ENCODE results near the gene PGAM2.

Gene PGAM2

GRCh38 chr7:44063894-44064651 lies 1.3 kb downstream of the PGAM2 start:
- DNase-seq: no peak

GRCh38 chr7:44063547-44063893 lies 1.8 kb downstream of the PGAM2 start:
- DNase-seq: no peak

GRCh38 chr7:44062903-44063295 lies 2.5 kb downstream of the PGAM2 start:
- no peak for DNase-seq

- DNase-seq: no peak
Measured at GRCh38 chr7:44062180-44062902, 3.0 kb downstream of the PGAM2 start.

GRCh38 chr7:44061645-44062179 lies 3.7 kb downstream of the PGAM2 start:
- DNase-seq: no peak

- DNase-seq: no peak
Measured at GRCh38 chr7:44060948-44061644, 4.3 kb downstream of the PGAM2 start.

GRCh38 chr7:44060091-44060947 lies 5.0 kb downstream of the PGAM2 start:
- no peak for DNase-seq

GRCh38 chr7:44059219-44060090 lies 5.9 kb downstream of the PGAM2 start:
- DNase-seq: no peak

GRCh38 chr7:44058759-44059218 lies 6.6 kb downstream of the PGAM2 start:
- no peak for DNase-seq

GRCh38 chr7:44057849-44058758 lies 7.3 kb downstream of the PGAM2 start:
- DNase-seq: no peak

- DNase-seq: no peak
Measured at GRCh38 chr7:44057181-44057848, 8.1 kb downstream of the PGAM2 start.

- no peak for DNase-seq
Measured at GRCh38 chr7:44056681-44057080, 8.7 kb downstream of the PGAM2 start.

- DNase-seq: no peak
Measured at GRCh38 chr7:44052771-44053365, 12.5 kb downstream of the PGAM2 start.

- no peak for DNase-seq
Measured at GRCh38 chr7:44051611-44052220, 13.7 kb downstream of the PGAM2 start.

- no peak for DNase-seq
Measured at GRCh38 chr7:44050915-44051560, 14.3 kb downstream of the PGAM2 start.

- DNase-seq: no peak
Measured at GRCh38 chr7:44050121-44050914, 15.0 kb downstream of the PGAM2 start.

GRCh38 chr7:44048031-44048795 lies 17.2 kb downstream of the PGAM2 start:
- no peak for DNase-seq
